DOHH2 (cell line): Measurements from ENCODE around the gene TSSK2.

ENCODE experiments used
- EZH2phosphoT487 ChIP-seq: fragments of 200-600 bp; sonication (generic); IDR thresholded peaks from 2 replicates; pipeline ENCODE4 v1.6.1; 2017; ENCODE audit warnings: borderline replicate concordance, mild to moderate bottlenecking, antibody characterized with exemption, low read length, moderate library complexity, mixed read lengths
- TF ChIP-seq, protein P1 (sequence below): fragments of 200-600 bp; sonication (generic); IDR thresholded peaks from one replicate; pipeline ENCODE4 v1.5.1; 2014; ENCODE audit warnings: antibody characterized with exemption, mild to moderate bottlenecking, low read depth, low read length; ENCODE audit not compliant: poor library complexity, severe bottlenecking

DNA sequence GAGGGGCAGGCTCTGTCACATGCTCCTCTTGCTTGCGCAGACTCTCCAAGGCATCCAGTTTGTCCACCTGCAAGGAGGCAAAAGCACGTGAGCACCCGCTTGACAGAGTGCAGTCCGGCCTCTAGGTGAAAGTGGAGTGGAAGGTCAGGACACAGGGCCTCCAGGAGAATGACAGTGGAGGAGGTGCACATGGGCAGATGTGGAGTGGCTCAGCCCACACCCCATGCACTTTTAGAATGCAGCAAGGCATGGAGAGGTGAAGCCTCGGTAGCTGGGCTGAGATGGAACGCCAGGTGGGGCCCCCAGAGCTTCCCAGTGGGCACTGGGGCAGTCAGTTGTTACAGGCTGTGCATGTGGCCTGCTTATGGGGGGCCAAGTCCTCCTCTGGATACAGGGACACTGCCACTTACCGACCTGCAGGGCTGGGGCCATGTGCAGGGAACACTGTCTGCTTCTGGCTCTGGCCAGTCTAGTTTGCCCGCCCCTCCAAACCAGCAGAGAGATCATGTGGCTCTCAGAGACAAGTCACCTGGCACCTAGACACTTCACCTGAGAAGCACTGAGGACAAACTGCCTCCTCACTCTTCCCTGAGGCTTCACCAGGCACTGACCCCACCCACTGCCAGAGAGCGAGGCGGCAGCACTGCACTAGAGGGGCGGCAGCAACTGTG, 49.8 kb downstream of the TSSK2 start:
- TF ChIP-seq, protein P1, sequence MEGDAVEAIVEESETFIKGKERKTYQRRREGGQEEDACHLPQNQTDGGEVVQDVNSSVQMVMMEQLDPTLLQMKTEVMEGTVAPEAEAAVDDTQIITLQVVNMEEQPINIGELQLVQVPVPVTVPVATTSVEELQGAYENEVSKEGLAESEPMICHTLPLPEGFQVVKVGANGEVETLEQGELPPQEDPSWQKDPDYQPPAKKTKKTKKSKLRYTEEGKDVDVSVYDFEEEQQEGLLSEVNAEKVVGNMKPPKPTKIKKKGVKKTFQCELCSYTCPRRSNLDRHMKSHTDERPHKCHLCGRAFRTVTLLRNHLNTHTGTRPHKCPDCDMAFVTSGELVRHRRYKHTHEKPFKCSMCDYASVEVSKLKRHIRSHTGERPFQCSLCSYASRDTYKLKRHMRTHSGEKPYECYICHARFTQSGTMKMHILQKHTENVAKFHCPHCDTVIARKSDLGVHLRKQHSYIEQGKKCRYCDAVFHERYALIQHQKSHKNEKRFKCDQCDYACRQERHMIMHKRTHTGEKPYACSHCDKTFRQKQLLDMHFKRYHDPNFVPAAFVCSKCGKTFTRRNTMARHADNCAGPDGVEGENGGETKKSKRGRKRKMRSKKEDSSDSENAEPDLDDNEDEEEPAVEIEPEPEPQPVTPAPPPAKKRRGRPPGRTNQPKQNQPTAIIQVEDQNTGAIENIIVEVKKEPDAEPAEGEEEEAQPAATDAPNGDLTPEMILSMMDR = no peak
- no peak for TF ChIP-seq EZH2phosphoT487
